Coronary artery (tissue), 2 donors: ENCODE measurements around the gene DYTN.

Experiments
- DNase-seq: peaks from one replicate; pipeline ENCODE4 v3.0.0-alpha.2; 2017; ENCODE audit warnings: low spot score
- H3K27ac ChIP-seq, 2 donors: fragments of 200-600 bp; sonication (generic); one replicate each; pipeline ENCODE4 v1.5.1; 2016 to 2019
- H3K4me3 ChIP-seq: fragments of 200-600 bp; sonication (generic); 2 replicates; pipeline ENCODE4 v1.5.1; 2016; ENCODE audit warnings: mild to moderate bottlenecking, moderate library complexity
- TF ChIP-seq, protein P1 (sequence below): fragments of 200-600 bp; sonication (generic); IDR thresholded peaks from one replicate; pipeline ENCODE4 v1.5.1; 2019; ENCODE audit warnings: antibody characterized with exemption

Gene DYTN

DNA sequence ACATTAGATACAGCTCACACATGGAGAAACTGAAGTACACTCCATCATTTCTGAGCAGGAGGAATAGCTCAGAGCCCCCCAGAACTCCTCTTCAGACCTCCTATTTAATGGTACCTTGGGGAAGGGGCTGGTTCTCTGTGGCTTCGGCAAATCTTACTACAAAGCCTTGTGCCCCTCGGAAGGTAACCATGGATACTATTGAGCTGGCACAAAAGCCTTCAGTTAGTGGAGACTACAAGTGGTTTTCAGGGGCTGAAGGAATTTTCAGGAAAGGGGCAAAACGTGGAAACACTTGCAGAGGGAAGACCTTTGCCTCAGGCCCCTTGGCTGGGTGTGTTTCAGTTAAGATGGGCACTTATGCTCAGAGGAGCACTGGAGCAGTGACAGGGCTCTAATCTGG lies 77.0 kb downstream of the DYTN start:
- DNase-seq, result no peak
- H3K4me3 ChIP-seq, result no peak overlapping the region
- TF ChIP-seq, protein P1, sequence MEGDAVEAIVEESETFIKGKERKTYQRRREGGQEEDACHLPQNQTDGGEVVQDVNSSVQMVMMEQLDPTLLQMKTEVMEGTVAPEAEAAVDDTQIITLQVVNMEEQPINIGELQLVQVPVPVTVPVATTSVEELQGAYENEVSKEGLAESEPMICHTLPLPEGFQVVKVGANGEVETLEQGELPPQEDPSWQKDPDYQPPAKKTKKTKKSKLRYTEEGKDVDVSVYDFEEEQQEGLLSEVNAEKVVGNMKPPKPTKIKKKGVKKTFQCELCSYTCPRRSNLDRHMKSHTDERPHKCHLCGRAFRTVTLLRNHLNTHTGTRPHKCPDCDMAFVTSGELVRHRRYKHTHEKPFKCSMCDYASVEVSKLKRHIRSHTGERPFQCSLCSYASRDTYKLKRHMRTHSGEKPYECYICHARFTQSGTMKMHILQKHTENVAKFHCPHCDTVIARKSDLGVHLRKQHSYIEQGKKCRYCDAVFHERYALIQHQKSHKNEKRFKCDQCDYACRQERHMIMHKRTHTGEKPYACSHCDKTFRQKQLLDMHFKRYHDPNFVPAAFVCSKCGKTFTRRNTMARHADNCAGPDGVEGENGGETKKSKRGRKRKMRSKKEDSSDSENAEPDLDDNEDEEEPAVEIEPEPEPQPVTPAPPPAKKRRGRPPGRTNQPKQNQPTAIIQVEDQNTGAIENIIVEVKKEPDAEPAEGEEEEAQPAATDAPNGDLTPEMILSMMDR, result no peak
- H3K27ac ChIP-seq, result no peak overlapping the region

GRCh38 chr2:206639636-206640035 lies 78.6 kb downstream of the DYTN start:
- no peak overlapping the region for H3K4me3 ChIP-seq
- no peak for DNase-seq
- no peak overlapping the region for H3K27ac ChIP-seq
- TF ChIP-seq, protein P1, result no peak

DNA sequence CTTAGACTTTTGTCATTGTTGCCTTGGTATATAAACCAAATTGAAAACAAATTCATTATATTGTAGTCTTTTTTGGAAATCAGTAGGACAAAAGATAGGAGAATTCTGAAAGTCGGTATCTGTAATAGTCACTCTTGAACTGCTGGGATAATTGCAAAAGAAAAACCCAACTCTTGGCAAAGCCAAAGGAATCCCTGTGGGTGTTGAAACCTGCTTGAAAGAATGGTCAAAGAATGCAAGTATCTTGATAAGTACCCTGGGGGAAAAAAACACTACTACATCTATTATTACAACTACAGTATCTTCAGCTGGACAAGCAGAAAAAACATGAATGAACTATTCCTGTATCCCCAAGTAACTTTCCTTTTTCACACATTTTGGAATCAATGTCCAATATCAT lies 83.2 kb downstream of the DYTN start:
- TF ChIP-seq, protein P1, result no peak
- no peak overlapping the region for H3K4me3 ChIP-seq

DNA sequence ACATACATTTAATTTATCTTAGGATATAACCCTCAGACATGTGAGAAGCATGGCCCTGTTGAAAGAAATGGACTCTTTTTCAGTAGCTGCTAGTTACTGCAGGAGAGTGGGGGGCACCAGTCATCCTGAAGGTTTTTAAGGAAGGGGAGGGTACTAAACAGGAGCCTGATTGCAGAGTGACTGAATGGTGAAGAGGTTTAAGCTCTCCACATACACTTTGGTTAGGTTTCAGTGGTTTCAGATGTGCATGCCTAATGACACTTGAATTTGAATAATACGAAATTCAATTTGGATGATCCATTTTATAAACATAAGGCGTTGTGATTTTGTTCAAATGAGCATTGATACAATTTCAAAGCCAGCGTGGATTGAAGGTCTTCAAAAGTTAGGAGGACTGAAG lies 86.9 kb downstream of the DYTN start:
- TF ChIP-seq, protein P1, result no peak
- DNase-seq, result no peak
- H3K27ac ChIP-seq, result no peak overlapping the region
- no peak overlapping the region for H3K4me3 ChIP-seq

More for the DNA sequence above, 83.2 kb downstream of the DYTN start:
- H3K27ac ChIP-seq, result no peak overlapping the region
- no peak for DNase-seq

DNA sequence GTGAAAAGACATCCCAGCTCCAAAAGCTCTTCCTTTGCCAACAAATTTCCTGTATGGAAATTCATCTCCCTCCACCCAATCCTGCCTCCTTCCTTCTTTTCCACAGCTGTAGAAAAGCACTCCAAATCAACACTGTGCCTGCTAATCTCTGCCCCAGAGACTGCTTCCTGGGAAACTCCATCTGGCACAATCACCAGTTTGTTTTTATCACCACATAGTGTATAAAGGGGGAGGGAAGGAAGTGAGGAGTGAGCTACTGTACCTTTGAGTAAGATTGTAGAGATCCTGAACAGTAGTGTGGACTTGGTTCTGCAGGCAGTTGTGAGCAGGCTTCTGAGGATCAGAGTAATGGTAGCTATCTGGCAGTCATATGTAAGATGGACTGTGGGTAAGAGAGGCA lies 90.6 kb downstream of the DYTN start:
- no peak overlapping the region for H3K4me3 ChIP-seq
- TF ChIP-seq, protein P1, result no peak
- H3K27ac ChIP-seq, result no peak overlapping the region
- DNase-seq, result no peak

DNA sequence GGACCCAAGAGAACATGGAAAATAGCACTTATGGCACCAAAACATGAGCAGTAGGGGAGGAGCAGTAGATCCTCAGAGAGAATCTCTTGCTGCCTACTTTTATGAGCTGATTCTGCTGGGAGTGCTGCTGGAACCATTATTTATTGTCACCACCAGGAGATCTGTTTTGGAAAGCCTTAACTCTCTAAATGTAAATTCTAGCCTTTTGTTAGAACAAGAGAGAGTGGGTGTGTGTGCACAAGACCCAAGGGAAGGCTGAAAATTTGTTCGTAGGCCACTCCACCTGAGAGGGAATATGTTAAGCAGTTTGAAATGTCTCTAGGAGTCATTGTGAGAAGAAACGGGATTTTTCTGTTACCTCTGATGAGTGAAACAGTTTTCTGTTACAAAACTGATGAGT lies 92.1 kb downstream of the DYTN start:
- TF ChIP-seq, protein P1, result no peak
- no peak for DNase-seq
- Histone ChIP-seq H3K4me3 (no peak overlapping the region), H3K27ac (no peak overlapping the region)

DNA sequence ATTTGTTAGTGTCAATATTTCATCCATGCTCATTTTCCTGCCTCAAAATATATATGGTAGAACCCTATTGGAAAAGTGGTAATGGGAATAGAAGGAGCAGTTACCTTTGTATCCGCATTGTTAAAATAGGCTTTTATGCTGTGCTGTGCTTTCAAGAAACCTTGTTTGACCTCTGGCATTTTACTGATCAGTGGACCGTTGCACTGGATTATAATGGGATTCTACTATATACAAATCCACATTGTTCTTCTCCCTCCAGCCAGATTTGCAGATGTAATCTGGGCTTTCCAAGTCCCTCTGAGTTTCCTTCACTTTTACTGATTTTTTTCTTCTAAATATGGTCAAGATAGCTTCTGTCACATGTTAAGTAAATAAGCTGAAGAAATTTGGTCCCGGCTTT lies 99.2 kb downstream of the DYTN start:
- Histone ChIP-seq H3K27ac (no peak overlapping the region), H3K4me3 (no peak overlapping the region)
- TF ChIP-seq, protein P1, result no peak
- no peak for DNase-seq
